Spleen (tissue), 11 donors: ENCODE data around the gene SLC24A3. TPM values are rescaled to one million over a fixed set of nuclear protein-coding genes. Genes with fewer than 3 reads are reported as not detected.

Experiments
- DNase-seq: peaks from one replicate; pipeline ENCODE4 v3.0.0-alpha.2; 2020
- H3K27ac ChIP-seq, 8 donors: fragments of 200-600 bp; sonication (generic) in 7 of 8; 1 replicate in 4 of 8; 2 replicates in 4 of 8; pipeline versions ENCODE4 v1.5.0 to v1.8.0; 2016 to 2021; ENCODE audit warnings: inconsistent platforms in 4 of 8, mild to moderate bottlenecking in 4 of 8, moderate library complexity in 1 of 8
- H3K27me3 ChIP-seq, 7 donors: fragments of 200-600 bp; sonication (generic) in 6 of 7; replicated peaks in 1 of 7; 1 replicate in 4 of 7; 2 replicates in 3 of 7; pipeline versions ENCODE4 v1.5.0 to v1.8.0; 2016 to 2021; ENCODE audit warnings: inconsistent platforms in 3 of 7, mild to moderate bottlenecking in 1 of 7
- H3K36me3 ChIP-seq, 6 donors: fragments of 200-600 bp; sonication (generic) in 5 of 6; 1 replicate in 4 of 6; 2 replicates in 2 of 6; pipeline versions ENCODE4 v1.5.0 to v1.8.0; 2016 to 2021; ENCODE audit warnings: inconsistent platforms in 2 of 6
- H3K4me1 ChIP-seq, 6 donors: fragments of 200-600 bp; sonication (generic) in 5 of 6; 1 replicate in 3 of 6; 2 replicates in 3 of 6; pipeline versions ENCODE4 v1.5.0 to v1.8.0; 2016 to 2021; ENCODE audit warnings: inconsistent platforms in 3 of 6
- H3K4me3 ChIP-seq, 8 donors: fragments of 200-600 bp; sonication (generic) in 7 of 8; 1 replicate in 4 of 8; 2 replicates in 4 of 8; pipeline versions ENCODE4 v1.5.0 to v1.8.0; 2016 to 2021; ENCODE audit warnings: inconsistent platforms in 4 of 8, mild to moderate bottlenecking in 4 of 8, moderate library complexity in 2 of 8
- H3K9me3 ChIP-seq, 8 donors: fragments of 200-600 bp; sonication (generic) in 7 of 8; 1 replicate in 4 of 8; 2 replicates in 4 of 8; pipeline versions ENCODE4 v1.5.0 to v1.8.0; 2016 to 2021; ENCODE audit warnings: inconsistent platforms in 4 of 8
- CTCF ChIP-seq, 11 experiments: fragments of 200-600 bp in 7 of 11; fragments of 450-650 bp in 4 of 11; sonication (generic) in 4 of 11; IDR thresholded peaks in 8 of 11; conservative IDR thresholded peaks in 3 of 11; 1 replicate in 7 of 11; 2 replicates in 4 of 11; pipeline versions ENCODE4 v1.4.0 to v1.8.0; 2016 to 2021; ENCODE audit warnings: antibody characterized with exemption in 11 of 11, inconsistent platforms in 4 of 11, mild to moderate bottlenecking in 1 of 11
- POLR2A ChIP-seq, 3 donors: fragments of 450-650 bp; IDR thresholded peaks; one replicate each; pipeline ENCODE4 v1.5.1; 2017; ENCODE audit warnings: antibody characterized with exemption in 3 of 3, mild to moderate bottlenecking in 1 of 3
- POLR2AphosphoS5 ChIP-seq, 3 donors: sonication (generic); formaldehyde crosslinking; IDR thresholded peaks; one replicate each; pipeline ENCODE4 v1.5.1; 2017; ENCODE audit warnings: antibody characterized with exemption in 3 of 3
- WGBS, 5 donors: extraction: QIAGEN DNeasy Blood & Tissue Kit in 3 of 5; methylation state at CpG; one replicate each; pipeline versions ENCODE4 v1.1.5 to v1.1.7; 2013 to 2018; 5-methylcytosine and 5-hydroxymethylcytosine counted together
- intact Hi-C: fragments of 100-400 bp; cut with DNase I; formaldehyde crosslinking; loops from one replicate; pipeline ENCODE4 v1.15.0; 2023; ENCODE audit warnings: low total_unique reads
- polyA plus RNA-seq, 3 donors: library from polyadenylated mRNA; stranded (reverse); fragments of 200-250 nt; gene quantifications; one replicate each; pipeline ENCODE4 v1.2.1, GENCODE V29; 2013
- total RNA-seq, 7 donors: library from RNA; depleted of rRNA in 3 of 7; stranded (reverse); fragments of >200 nt in 3 of 7; fragmentation: NEBNext Ultra II Directional in 4 of 7; extraction: Animal tissue kit (Norgen Biotek cat#: 25700) in 4 of 7; gene quantifications; one replicate each; pipeline versions ENCODE4 v1.1.0 to v1.2.1, GENCODE V29; 2016 to 2021
- donor health status: healthy with polysubstance abuse.
- donor health status: DM: no; HTN: no; CAD: no; lungs with moderate emphysema.
- donor health status: DM: no; HTN: no; CAD: no.
- donor health status: Bipolar disorder and iron deficiency.
- donor health status: healthy.
- donor health status: DM: no; HTN: no; CAD: no.
- donor health status: DM: yes; HTN: yes; CAD: no.

SLC24A3 gene
- total and polyA plus RNA-seq, 10 donors: 0.37 to 3.9 (median 2.6) TPM

GRCh38 chr20:19404826-19405225 lies 192.4 kb downstream of the SLC24A3 start:
- H3K36me3 ChIP-seq: no peaks in the 10 kb centered on the region
- no peak for DNase-seq

GRCh38 chr20:19405958-19406357 lies 193.5 kb downstream of the SLC24A3 start:
- H3K27me3 ChIP-seq: peaks cover 0 to 4% (median 0%) of the 10 kb centered on the region in 7 donors
- no peak for DNase-seq
- intact Hi-C loops: no loop called here
- no peaks in the 10 kb centered on the region for H3K36me3 ChIP-seq
- H3K27ac ChIP-seq: no peak overlapping the region
- TF ChIP-seq CTCF (IDR thresholded peaks at IDR 0.05 in 8 of 11, conservative IDR thresholded peaks at IDR 0.05 in 3 of 11) (no peak), POLR2A (IDR thresholded peaks at IDR 0.05) (no peak), POLR2AphosphoS5 (IDR thresholded peaks at IDR 0.05) (no peak)
- H3K9me3 ChIP-seq: no peaks in the 10 kb centered on the region
- no peaks in the 10 kb centered on the region for H3K4me1 ChIP-seq
- no peak overlapping the region for H3K4me3 ChIP-seq
- WGBS, 5 donors: 71 to 82% (median 74%) methylated on average over 3 of the region's 3 CpGs

More at GRCh38 chr20:19404826-19405225, 192.4 kb downstream of the SLC24A3 start:
- TF ChIP-seq POLR2A (IDR thresholded peaks at IDR 0.05) (no peak), POLR2AphosphoS5 (IDR thresholded peaks at IDR 0.05) (no peak), CTCF (IDR thresholded peaks at IDR 0.05 in 8 of 11, conservative IDR thresholded peaks at IDR 0.05 in 3 of 11) (no peak)
- peaks cover 0 to 8% (median 0%) of the 10 kb centered on the region in 8 donors for H3K9me3 ChIP-seq
- no peak overlapping the region for H3K4me3 ChIP-seq
- no peaks in the 10 kb centered on the region for H3K4me1 ChIP-seq
- intact Hi-C loops: no loop called here
- no peak overlapping the region for H3K27ac ChIP-seq
- H3K27me3 ChIP-seq: peaks cover 0 to 4% (median 0%) of the 10 kb centered on the region in 7 donors
- 64 to 85% (median 73%) methylated on average over 3 of the region's 3 CpGs for WGBS, 5 donors

GRCh38 chr20:19406381-19406780 lies 193.9 kb downstream of the SLC24A3 start:
- intact Hi-C loops: no loop called here
- TF ChIP-seq POLR2AphosphoS5 (IDR thresholded peaks at IDR 0.05) (no peak), CTCF (IDR thresholded peaks at IDR 0.05 in 8 of 11, conservative IDR thresholded peaks at IDR 0.05 in 3 of 11) (no peak)
- Histone ChIP-seq H3K4me1 (no peaks in the 10 kb centered on the region), H3K27me3 (peaks cover 0 to 4% (median 0%) of the 10 kb centered on the region in 7 donors), H3K4me3 (no peak overlapping the region), H3K9me3 (no peaks in the 10 kb centered on the region), H3K36me3 (no peaks in the 10 kb centered on the region), H3K27ac (no peak overlapping the region)
- 63 to 93% (median 91%) methylated on average over 2 of the region's 2 CpGs for WGBS, 5 donors
- no peak for DNase-seq

- 83 to 88% (median 85%) methylated on average over 8 of the region's 8 CpGs for whole genome bisulfite sequencing, 5 donors
- intact Hi-C loops: no loop called here
- H3K27ac ChIP-seq: no peak overlapping the region
These were observed 194.8 kb downstream of the SLC24A3 start for GRCh38 chr20:19407196-19407595.

More at GRCh38 chr20:19407196-19407595, 194.8 kb downstream of the SLC24A3 start:
- H3K9me3 ChIP-seq: no peaks in the 10 kb centered on the region
- H3K4me1 ChIP-seq: no peaks in the 10 kb centered on the region
- no peak for DNase-seq
- TF ChIP-seq POLR2AphosphoS5 (IDR thresholded peaks at IDR 0.05): no peak
- no peak for TF ChIP-seq POLR2A (IDR thresholded peaks at IDR 0.05)
- no peak for TF ChIP-seq CTCF (IDR thresholded peaks at IDR 0.05 in 8 of 11, conservative IDR thresholded peaks at IDR 0.05 in 3 of 11)
- H3K27me3 ChIP-seq: peaks cover 0 to 4% (median 0%) of the 10 kb centered on the region in 7 donors
- H3K36me3 ChIP-seq: no peaks in the 10 kb centered on the region
- H3K4me3 ChIP-seq: no peak overlapping the region
